ENCODE results near the gene POLD2. TPM values are rescaled to one million over a fixed set of nuclear protein-coding genes. Genes with fewer than 3 reads are reported as not detected.

Gene POLD2
- total and polyA plus RNA-seq, 2 of the 8 experiments (the other 6 are each of a cell fraction or from before 2014, with no cell fraction given) = 148 to 214 TPM

- no peak for FAIRE-seq
- 85% methylated on average over 6 of the region's 6 CpGs; no CpG with 5 or more reads in 1 of the 2 experiments for WGBS, 2 experiments (ENCODE audit: extremely low coverage in 1 of 2, insufficient coverage in 1 of 2, insufficient read length in 1 of 2, insufficient replicate concordance in 2 of 2, low coverage in 1 of 2, low lambda C conversion rate in 2 of 2, missing lambda C conversion rate in 1 of 2)
These were observed 20.4 kb upstream of the POLD2 start for GRCh38 chr7:44143646-44144250.

More at GRCh38 chr7:44143646-44144250, 20.4 kb upstream of the POLD2 start:
- Histone ChIP-seq H2BK120ac (replicated peaks; ENCODE audit: low read depth, low read length) (no peak overlapping the region), H3K18ac (ENCODE audit: extremely low read depth, low read length) (no peak overlapping the region), H3K79me2 (ENCODE audit: control insufficient read depth in 1 of 2, insufficient read depth in 2 of 2, low read length in 2 of 2) (no peaks in the 10 kb centered on the region), H3K36me3 (ENCODE audit: control insufficient read depth in 2 of 4, insufficient read depth in 4 of 4, low read length in 3 of 4) (no peaks in the 10 kb centered on the region), H2BK20ac (ENCODE audit: low read length) (no peak overlapping the region), H3K23ac (ENCODE audit: insufficient read length) (no peak overlapping the region), H3K79me1 (ENCODE audit: low read depth, low read length) (no peaks in the 10 kb centered on the region), H3K4ac (replicated peaks; ENCODE audit: insufficient read length, low read depth, low read length) (no peak overlapping the region), H3K9ac (replicated peaks in 1 of 4; ENCODE audit: extremely low read depth in 1 of 4, low read depth in 3 of 4, low read length in 3 of 4) (no peak overlapping the region), H3K4me3 (ENCODE audit: extremely low read depth in 1 of 4, insufficient read depth in 2 of 4, low read depth in 3 of 4, low read length in 4 of 4) (no peak overlapping the region), H3K27me3 (replicated peaks in 1 of 4; ENCODE audit: control insufficient read depth in 3 of 4, extremely low read depth in 1 of 4, insufficient read depth in 3 of 4, low read length in 3 of 4) (peaks cover 13 to 27% (median 22%) of the 10 kb centered on the region in 4 experiments), H4K20me1 (replicated peaks in 1 of 2; ENCODE audit: control insufficient read depth in 1 of 2, insufficient read depth in 2 of 2, low read length in 2 of 2) (no peaks in the 10 kb centered on the region), H3K27ac (ENCODE audit: low read depth, low read length) (no peak overlapping the region), H2BK5ac (ENCODE audit: low read depth, low read length) (no peak overlapping the region), H2BK15ac (ENCODE audit: low read length) (no peak overlapping the region), H3K4me1 (replicated peaks in 1 of 4; ENCODE audit: control insufficient read depth in 3 of 4, insufficient read depth in 4 of 4, low read length in 3 of 4) (peaks cover 0 to 20% (median 8%) of the 10 kb centered on the region in 4 experiments; a peak in 4 of 7 replicates), H2AK5ac (ENCODE audit: low read depth, low read length) (no peak overlapping the region), H4K8ac (ENCODE audit: extremely low read depth, insufficient read depth, low read length) (no peak overlapping the region), H4K5ac (ENCODE audit: insufficient read length, low read depth, low read length) (no peak overlapping the region), H2AFZ (ENCODE audit: low read length) (no peak overlapping the region), H3K56ac (replicated peaks; ENCODE audit: insufficient read length, low read depth, low read length) (no peak overlapping the region), H3K14ac (ENCODE audit: insufficient read length) (no peak overlapping the region), H3K23me2 (ENCODE audit: low read depth, low read length) (peaks cover 8% of the 10 kb centered on the region; the same call in 1 of the 2 replicates), H3K4me2 (ENCODE audit: insufficient read depth in 1 of 2, low read depth in 2 of 2, low read length in 2 of 2) (no peak overlapping the region), H3K9me3 (ENCODE audit: insufficient read depth in 2 of 2, low read depth in 1 of 2, low read length in 1 of 2) (no peaks in the 10 kb centered on the region), H2BK12ac (ENCODE audit: low read depth, low read length) (no peak overlapping the region), H4K91ac (replicated peaks; ENCODE audit: insufficient read length, low read length) (no peak overlapping the region)
- POLR2A ChIA-PET (ENCODE audit: partially characterized antibody) = no interaction called here
- no peak for TF ChIP-seq SIRT6 (IDR thresholded peaks at IDR 0.05; ENCODE audit: low read length)
- TF ChIP-seq SIX5 (IDR thresholded peaks at IDR 0.05; ENCODE audit: low read depth, low read length) = no peak
- TF ChIP-seq SP4 (IDR thresholded peaks at IDR 0.05; ENCODE audit: low read length) = no peak
- TF ChIP-seq BCL11A (IDR thresholded peaks at IDR 0.05; ENCODE audit: low read depth in 2 of 2, low read length in 2 of 2) = no peak
- TF ChIP-seq ASH2L (IDR thresholded peaks at IDR 0.05; ENCODE audit: low read length) = no peak
- TF ChIP-seq SAP30 (IDR thresholded peaks at IDR 0.05; ENCODE audit: insufficient read depth, insufficient replicate concordance, low read length) = no peak
- no peak for TF ChIP-seq CBX5 (IDR thresholded peaks at IDR 0.05; ENCODE audit: low read depth, low read length)
- no peak for TF ChIP-seq ZNF274 (IDR thresholded peaks at IDR 0.05; ENCODE audit: borderline replicate concordance, extremely low read depth, low read length)
- TF ChIP-seq CHD1 (IDR thresholded peaks at IDR 0.05; ENCODE audit: low read depth, low read length) = no peak
- CTCF ChIA-PET (ENCODE audit: partially characterized antibody) = interaction anchor here (1.1 to 4.5 kb wide), 2 partner anchors 12 to 21 kb away, joined by 4 to 27 read pairs; no protein-coding TSS in a partner anchor
- DNase-seq (ENCODE audit: low read depth in 1 of 2, low spot score in 2 of 2) = no peak

Data from H1 (cell line).